ENCODE measurements around the gene ZNF426. TPM values are rescaled to one million over a fixed set of nuclear protein-coding genes. Genes with fewer than 3 reads are reported as not detected.
"Not testable (repeated sequence)": the region's sequence is repeated elsewhere in the genome, so short reads cannot be mapped to it uniquely, and the experiment has no call there.

The ZNF426 gene
- total RNA-seq, 1 donor from 2014 or later: 10.9 TPM

GRCh38 chr19:9539201-9539600 is 756 bp upstream of the ZNF426 start:
- DNase-seq, H3K27me3 Mint-ChIP-seq, H3K4me1 Mint-ChIP-seq: not testable (repeated sequence)
- Mint-ChIP-seq H3K27ac (peak overlapping the region; percentile 23), H3K4me3 (peak overlapping the region; percentile 97), H3K9me3 (peaks cover 43% of the 10 kb centered on the region), H3K36me3 (ENCODE audit: low read depth) (peaks cover 47% of the 10 kb centered on the region)
- intact Hi-C loops (cut with micrococcal nuclease): loop anchor here (2.0 to 5.0 kb wide), 2 partner anchors 46 to 232 kb away; partner anchors contain the start of genes ZNF121 and ZNF699

- peaks cover 8% of the 10 kb centered on the region for H3K4me1 Mint-ChIP-seq
- H3K9me3 Mint-ChIP-seq: peaks cover 50% of the 10 kb centered on the region
- H3K27ac Mint-ChIP-seq: no peak overlapping the region
- H3K36me3 Mint-ChIP-seq (ENCODE audit: low read depth): peaks cover 79% of the 10 kb centered on the region
- no peak for DNase-seq
- H3K27me3 Mint-ChIP-seq: no peaks in the 10 kb centered on the region
- intact Hi-C loops (cut with micrococcal nuclease): loop anchor here (5.0 kb wide), 1 partner anchor 229 kb away; the partner anchor contains the start of gene ZNF699
- peak overlapping the region; percentile 17 for H3K4me3 Mint-ChIP-seq
These were observed 2.5 kb downstream of the ZNF426 start for GRCh38 chr19:9535934-9536333.

GRCh38 chr19:9531933-9532332 is 6.5 kb downstream of the ZNF426 start:
- Mint-ChIP-seq H3K9me3 (peaks cover 34% of the 10 kb centered on the region), H3K36me3 (ENCODE audit: low read depth) (peaks cover 91% of the 10 kb centered on the region), H3K27me3 (no peaks in the 10 kb centered on the region), H3K27ac (no peak overlapping the region), H3K4me3 (no peak overlapping the region), H3K4me1 (no peaks in the 10 kb centered on the region)
- intact Hi-C loops (cut with micrococcal nuclease): no loop called here
- DNase-seq: no peak

- Mint-ChIP-seq H3K27ac (no peak overlapping the region), H3K9me3 (peaks cover 30% of the 10 kb centered on the region), H3K27me3 (no peaks in the 10 kb centered on the region), H3K4me3 (no peak overlapping the region), H3K4me1 (no peaks in the 10 kb centered on the region), H3K36me3 (ENCODE audit: low read depth) (peaks cover 79% of the 10 kb centered on the region)
- intact Hi-C loops (cut with micrococcal nuclease): no loop called here
- DNase-seq: no peak
These were observed 9.6 kb downstream of the ZNF426 start for GRCh38 chr19:9528757-9529336.

GRCh38 chr19:9523885-9524474 is 14.5 kb downstream of the ZNF426 start:
- intact Hi-C loops (cut with micrococcal nuclease): no loop called here
- peaks cover 19% of the 10 kb centered on the region for H3K9me3 Mint-ChIP-seq
- no peak overlapping the region for H3K27ac Mint-ChIP-seq
- peaks cover 44% of the 10 kb centered on the region for H3K36me3 Mint-ChIP-seq (ENCODE audit: low read depth)
- no peaks in the 10 kb centered on the region for H3K27me3 Mint-ChIP-seq
- H3K4me3 Mint-ChIP-seq: no peak overlapping the region
- no peaks in the 10 kb centered on the region for H3K4me1 Mint-ChIP-seq
- DNase-seq: no peak

- intact Hi-C loops (cut with micrococcal nuclease): no loop called here
- Mint-ChIP-seq H3K36me3 (ENCODE audit: low read depth) (no peaks in the 10 kb centered on the region), H3K27me3 (no peaks in the 10 kb centered on the region), H3K4me1 (no peaks in the 10 kb centered on the region), H3K4me3 (no peak overlapping the region), H3K9me3 (peaks cover 28% of the 10 kb centered on the region), H3K27ac (no peak overlapping the region)
- DNase-seq: no peak
These were observed 31.2 kb downstream of the ZNF426 start for GRCh38 chr19:9507285-9507684.

- no peaks in the 10 kb centered on the region for H3K27me3 Mint-ChIP-seq
These were observed 37.6 kb downstream of the ZNF426 start for GRCh38 chr19:9500796-9501195.

GRCh38 chr19:9498183-9498902 is 40.1 kb downstream of the ZNF426 start, which contains the start of gene ZNF560:
Gene ZNF560, minus strand, starts transcription at chr19:9498616. Its CDS starts 23,303 bp downstream, at chr19:9475313.
- Mint-ChIP-seq H3K27ac (peak within 1 kb of the TSS; percentile 15), H3K4me1 (no peaks in the 10 kb centered on the region), H3K4me3 (no peak within 1 kb of the TSS), H3K9me3 (peaks cover 6% of the 10 kb centered on the region), H3K36me3 (ENCODE audit: low read depth) (peaks cover 2% of the 10 kb centered on the region), H3K27me3 (no peaks in the 10 kb centered on the region)
- peak; percentile 57 for DNase-seq
- intact Hi-C loops (cut with micrococcal nuclease): no loop called here

More at GRCh38 chr19:9500796-9501195, 37.6 kb downstream of the ZNF426 start:
- no peaks in the 10 kb centered on the region for H3K4me1 Mint-ChIP-seq
- H3K36me3 Mint-ChIP-seq (ENCODE audit: low read depth): peaks cover 2% of the 10 kb centered on the region
- no peak overlapping the region for H3K4me3 Mint-ChIP-seq
- intact Hi-C loops (cut with micrococcal nuclease): no loop called here
- no peak for DNase-seq
- H3K27ac Mint-ChIP-seq: no peak overlapping the region
- H3K9me3 Mint-ChIP-seq: peaks cover 6% of the 10 kb centered on the region

GRCh38 chr19:9494096-9494495 is 44.3 kb downstream of the ZNF426 start:
- Mint-ChIP-seq H3K27ac (no peak overlapping the region), H3K27me3 (no peaks in the 10 kb centered on the region), H3K4me3 (no peak overlapping the region), H3K4me1 (no peaks in the 10 kb centered on the region), H3K9me3 (peaks cover 13% of the 10 kb centered on the region), H3K36me3 (ENCODE audit: low read depth) (peaks cover 2% of the 10 kb centered on the region)
- DNase-seq: no peak
- intact Hi-C loops (cut with micrococcal nuclease): no loop called here

- Mint-ChIP-seq H3K27me3 (no peaks in the 10 kb centered on the region), H3K9me3 (peaks cover 20% of the 10 kb centered on the region), H3K36me3 (ENCODE audit: low read depth) (peaks cover 2% of the 10 kb centered on the region), H3K4me1 (no peaks in the 10 kb centered on the region), H3K27ac (no peak overlapping the region), H3K4me3 (no peak overlapping the region)
- intact Hi-C loops (cut with micrococcal nuclease): no loop called here
- no peak for DNase-seq
These were observed 51.4 kb downstream of the ZNF426 start for GRCh38 chr19:9487016-9487415.

- Mint-ChIP-seq H3K4me3 (no peak overlapping the region), H3K27ac (no peak overlapping the region), H3K27me3 (no peaks in the 10 kb centered on the region), H3K9me3 (peaks cover 25% of the 10 kb centered on the region), H3K4me1 (no peaks in the 10 kb centered on the region), H3K36me3 (ENCODE audit: low read depth) (peaks cover 2% of the 10 kb centered on the region)
- intact Hi-C loops (cut with micrococcal nuclease): no loop called here
- DNase-seq: no peak
These were observed 53.3 kb downstream of the ZNF426 start for GRCh38 chr19:9485140-9485539.

- intact Hi-C loops (cut with micrococcal nuclease): no loop called here
- Mint-ChIP-seq H3K4me3 (no peak overlapping the region), H3K27me3 (no peaks in the 10 kb centered on the region), H3K36me3 (ENCODE audit: low read depth) (no peaks in the 10 kb centered on the region), H3K27ac (no peak overlapping the region), H3K4me1 (no peaks in the 10 kb centered on the region), H3K9me3 (peaks cover 30% of the 10 kb centered on the region)
- DNase-seq: no peak
These were observed 63.5 kb downstream of the ZNF426 start for GRCh38 chr19:9474975-9475374.

All from activated CD4-positive, alpha-beta T cell treated with anti-CD3 and anti-CD28 coated beads, Interleukin-2, amount 10 ng/mL, durations not matched to agents 24 days and 14 days (primary cell).